GM21619 (cell line): ENCODE data around the gene MFAP2.
"Not testable (repeated sequence)": the region's sequence is repeated elsewhere in the genome, so short reads cannot be mapped to it uniquely, and the experiment has no call there.

Experiments used
- ATAC-seq: cut with Tn5 transposase; IDR thresholded peaks from one replicate; pipeline ENCODE4 v1.9.1; 2021; ENCODE audit not compliant: unreplicated experiment

The MFAP2 gene

GRCh38 chr1:16965486-16966067 lies 14.8 kb downstream of the MFAP2 start:
- no peak for ATAC-seq

GRCh38 chr1:16964169-16964568 lies 16.3 kb downstream of the MFAP2 start:
- ATAC-seq = not testable (repeated sequence)

- no peak for ATAC-seq
Observed at GRCh38 chr1:16961297-16962133, 18.9 kb downstream of the MFAP2 start.

- no peak for ATAC-seq
Observed at GRCh38 chr1:16960560-16961296, 19.7 kb downstream of the MFAP2 start.

GRCh38 chr1:16958475-16958874 lies 21.9 kb downstream of the MFAP2 start:
- no peak for ATAC-seq

GRCh38 chr1:16957731-16958130 lies 22.7 kb downstream of the MFAP2 start:
- no peak for ATAC-seq

GRCh38 chr1:16956775-16957174 lies 23.6 kb downstream of the MFAP2 start:
- no peak for ATAC-seq

GRCh38 chr1:16955186-16955585 lies 25.2 kb downstream of the MFAP2 start:
- ATAC-seq = no peak

- ATAC-seq = no peak
Observed at GRCh38 chr1:16954579-16954978, 25.8 kb downstream of the MFAP2 start.

GRCh38 chr1:16952376-16952775 lies 28.0 kb downstream of the MFAP2 start:
- ATAC-seq = not testable (repeated sequence)

GRCh38 chr1:16949026-16949425 lies 31.4 kb downstream of the MFAP2 start:
- not testable (repeated sequence) for ATAC-seq

- not testable (repeated sequence) for ATAC-seq
Observed at GRCh38 chr1:16948282-16948891, 32.0 kb downstream of the MFAP2 start.

GRCh38 chr1:16946646-16947045 lies 33.8 kb downstream of the MFAP2 start:
- ATAC-seq = no peak

- ATAC-seq = not testable (repeated sequence)
Observed at GRCh38 chr1:16946185-16946584, 34.2 kb downstream of the MFAP2 start.

- ATAC-seq = not testable (repeated sequence)
Observed at GRCh38 chr1:16945512-16945911, 34.9 kb downstream of the MFAP2 start.

- ATAC-seq = no peak
Observed at GRCh38 chr1:16944038-16944437, 36.4 kb downstream of the MFAP2 start.

- not testable (repeated sequence) for ATAC-seq
Observed at GRCh38 chr1:16939386-16940180, 40.8 kb downstream of the MFAP2 start.

- no peak for ATAC-seq
Observed at GRCh38 chr1:16938351-16939321, 41.8 kb downstream of the MFAP2 start.

- not testable (repeated sequence) for ATAC-seq
Observed at GRCh38 chr1:16936580-16936979, 43.8 kb downstream of the MFAP2 start.
